ENCODE results near the gene DNM3. TPM values are rescaled to one million over a fixed set of nuclear protein-coding genes. Genes with fewer than 3 reads are reported as not detected.
"Not testable (repeated sequence)": the region's sequence is repeated elsewhere in the genome, so short reads cannot be mapped to it uniquely, and the experiment has no call there.

DNM3 gene
- total RNA-seq, 1 experiment from 2014 or later = 1.7 TPM

GRCh38 chr1:172286629-172287076 lies 445.4 kb downstream of the DNM3 start:
- no peak for DNase-seq (ENCODE audit: low read depth)
- in situ Hi-C loops (cut with HindIII; ENCODE audit: low pct_unique_long_range_greater_than_20kb, low sequenced_read_pairs) = no loop called here

GRCh38 chr1:172287208-172287607 lies 445.9 kb downstream of the DNM3 start:
- in situ Hi-C loops (cut with HindIII; ENCODE audit: low pct_unique_long_range_greater_than_20kb, low sequenced_read_pairs) = no loop called here
- DNase-seq (ENCODE audit: low read depth) = no peak

- DNase-seq (ENCODE audit: low read depth) = no peak
- in situ Hi-C loops (cut with HindIII; ENCODE audit: low pct_unique_long_range_greater_than_20kb, low sequenced_read_pairs) = no loop called here
These were observed 447.3 kb downstream of the DNM3 start for GRCh38 chr1:172288581-172288980.

- no peak for DNase-seq (ENCODE audit: low read depth)
- in situ Hi-C loops (cut with HindIII; ENCODE audit: low pct_unique_long_range_greater_than_20kb, low sequenced_read_pairs) = no loop called here
These were observed 448.1 kb downstream of the DNM3 start for GRCh38 chr1:172289448-172289847.

- in situ Hi-C loops (cut with HindIII; ENCODE audit: low pct_unique_long_range_greater_than_20kb, low sequenced_read_pairs) = no loop called here
These were observed 451.5 kb downstream of the DNM3 start for GRCh38 chr1:172292840-172293239.

GRCh38 chr1:172293429-172293828 lies 452.1 kb downstream of the DNM3 start:
- in situ Hi-C loops (cut with HindIII; ENCODE audit: low pct_unique_long_range_greater_than_20kb, low sequenced_read_pairs) = no loop called here
- DNase-seq (ENCODE audit: low read depth) = no peak

More at GRCh38 chr1:172292840-172293239, 451.5 kb downstream of the DNM3 start:
- no peak for DNase-seq (ENCODE audit: low read depth)

GRCh38 chr1:172298141-172298540 lies 456.8 kb downstream of the DNM3 start:
- in situ Hi-C loops (cut with HindIII; ENCODE audit: low pct_unique_long_range_greater_than_20kb, low sequenced_read_pairs) = no loop called here
- no peak for DNase-seq (ENCODE audit: low read depth)

- no peak for DNase-seq (ENCODE audit: low read depth)
- in situ Hi-C loops (cut with HindIII; ENCODE audit: low pct_unique_long_range_greater_than_20kb, low sequenced_read_pairs) = no loop called here
These were observed 457.6 kb downstream of the DNM3 start for GRCh38 chr1:172298911-172299310.

- in situ Hi-C loops (cut with HindIII; ENCODE audit: low pct_unique_long_range_greater_than_20kb, low sequenced_read_pairs) = no loop called here
- DNase-seq (ENCODE audit: low read depth) = no peak
These were observed 458.2 kb downstream of the DNM3 start for GRCh38 chr1:172299515-172299914.

- DNase-seq (ENCODE audit: low read depth); in situ Hi-C loops (cut with HindIII; ENCODE audit: low pct_unique_long_range_greater_than_20kb, low sequenced_read_pairs): not testable (repeated sequence)
These were observed 466.2 kb downstream of the DNM3 start for GRCh38 chr1:172307508-172307907.

GRCh38 chr1:172308142-172308541 lies 466.8 kb downstream of the DNM3 start:
- no peak for DNase-seq (ENCODE audit: low read depth)
- in situ Hi-C loops (cut with HindIII; ENCODE audit: low pct_unique_long_range_greater_than_20kb, low sequenced_read_pairs) = no loop called here

GRCh38 chr1:172308577-172308976 lies 467.3 kb downstream of the DNM3 start:
- DNase-seq (ENCODE audit: low read depth) = no peak
- in situ Hi-C loops (cut with HindIII; ENCODE audit: low pct_unique_long_range_greater_than_20kb, low sequenced_read_pairs) = no loop called here

- in situ Hi-C loops (cut with HindIII; ENCODE audit: low pct_unique_long_range_greater_than_20kb, low sequenced_read_pairs) = no loop called here
- DNase-seq (ENCODE audit: low read depth) = no peak
These were observed 479.4 kb downstream of the DNM3 start for GRCh38 chr1:172320733-172321132.

- peak; percentile 44 for DNase-seq (ENCODE audit: low read depth)
- in situ Hi-C loops (cut with HindIII; ENCODE audit: low pct_unique_long_range_greater_than_20kb, low sequenced_read_pairs) = no loop called here
These were observed 480.2 kb downstream of the DNM3 start for GRCh38 chr1:172321451-172321850.

- in situ Hi-C loops (cut with HindIII; ENCODE audit: low pct_unique_long_range_greater_than_20kb, low sequenced_read_pairs) = no loop called here
- peak; percentile 93 for DNase-seq (ENCODE audit: low read depth)
These were observed 481.1 kb downstream of the DNM3 start for GRCh38 chr1:172322219-172323061.

GRCh38 chr1:172323686-172324085 lies 482.4 kb downstream of the DNM3 start:
- in situ Hi-C loops (cut with HindIII; ENCODE audit: low pct_unique_long_range_greater_than_20kb, low sequenced_read_pairs) = no loop called here
- no peak for DNase-seq (ENCODE audit: low read depth)

GRCh38 chr1:172324086-172324485 lies 482.8 kb downstream of the DNM3 start:
- no peak for DNase-seq (ENCODE audit: low read depth)
- in situ Hi-C loops (cut with HindIII; ENCODE audit: low pct_unique_long_range_greater_than_20kb, low sequenced_read_pairs) = no loop called here

- DNase-seq (ENCODE audit: low read depth) = no peak
These were observed 483.5 kb downstream of the DNM3 start for GRCh38 chr1:172324761-172325160.

GRCh38 chr1:172325531-172325930 lies 484.2 kb downstream of the DNM3 start:
- in situ Hi-C loops (cut with HindIII; ENCODE audit: low pct_unique_long_range_greater_than_20kb, low sequenced_read_pairs) = no loop called here
- DNase-seq (ENCODE audit: low read depth) = peak; percentile 34

More at GRCh38 chr1:172324761-172325160, 483.5 kb downstream of the DNM3 start:
- in situ Hi-C loops (cut with HindIII; ENCODE audit: low pct_unique_long_range_greater_than_20kb, low sequenced_read_pairs) = no loop called here

GRCh38 chr1:172326136-172326535 lies 484.8 kb downstream of the DNM3 start:
- in situ Hi-C loops (cut with HindIII; ENCODE audit: low pct_unique_long_range_greater_than_20kb, low sequenced_read_pairs) = no loop called here
- DNase-seq (ENCODE audit: low read depth) = no peak
